ENCODE results near the gene ATAD3A. TPM values are rescaled to one million over a fixed set of nuclear protein-coding genes. Genes with fewer than 3 reads are reported as not detected.
A peak's percentile ranks its signal among the peaks of the same experiment; 100 is the strongest.
"Not testable (repeated sequence)": the region's sequence is repeated elsewhere in the genome, so short reads cannot be mapped to it uniquely, and the experiment has no call there.

ATAD3A gene
- total and polyA plus RNA-seq, 12 donors, result 7.8 to 46.3 (median 28.7) TPM

GRCh38 chr1:1517973-1518620 lies 6.1 kb downstream of the ATAD3A start:
- TF ChIP-seq POLR2A (IDR thresholded peaks at IDR 0.05) (no peak), CTCF (IDR thresholded peaks at IDR 0.05) (no peak)
- no peak overlapping the region for H3K4me3 ChIP-seq
- intact Hi-C loops (cut with DNase I), result no loop called here
- H3K27me3 ChIP-seq, result no peaks in the 10 kb centered on the region
- H3K9me3 ChIP-seq (replicated peaks in 1 of 3), result no peaks in the 10 kb centered on the region
- no peak overlapping the region for H3K27ac ChIP-seq
- DNase-seq, result no peak
- 89 to 95% (median 92%) methylated on average over 20 to 28 of the region's 28 CpGs for WGBS, 4 donors
- H3K4me1 ChIP-seq (replicated peaks in 1 of 2), result no peaks in the 10 kb centered on the region
- H3K36me3 ChIP-seq (replicated peaks in 1 of 2), result peaks cover 0 to 23% of the 10 kb centered on the region in 2 donors

- H3K4me1 ChIP-seq (replicated peaks in 1 of 2); H3K27ac ChIP-seq; H3K27me3 ChIP-seq; H3K4me3 ChIP-seq; H3K9me3 ChIP-seq (replicated peaks in 1 of 3); intact Hi-C loops (cut with DNase I): not testable (repeated sequence)
- peak in 1 of 7 donors; percentile 25 for DNase-seq
- WGBS, 4 donors, result 88 to 95% (median 91%) methylated on average over 7 to 16 of the region's 19 CpGs
- peaks cover 0 to 23% of the 10 kb centered on the region in 2 donors for H3K36me3 ChIP-seq (replicated peaks in 1 of 2)
Measured at GRCh38 chr1:1518621-1519007, 6.7 kb downstream of the ATAD3A start.

- WGBS, 4 donors, result 96 to 99% (median 97%) methylated on average over 14 to 46 of the region's 51 CpGs
- DNase-seq; intact Hi-C loops (cut with DNase I); H3K27me3 ChIP-seq; H3K4me3 ChIP-seq; H3K27ac ChIP-seq; H3K4me1 ChIP-seq (replicated peaks in 1 of 2); H3K9me3 ChIP-seq (replicated peaks in 1 of 3): not testable (repeated sequence)
- H3K36me3 ChIP-seq (replicated peaks in 1 of 2), result peaks cover 0 to 25% of the 10 kb centered on the region in 2 donors
Measured at GRCh38 chr1:1519805-1520505, 8.0 kb downstream of the ATAD3A start.

GRCh38 chr1:1521331-1521730 lies 9.4 kb downstream of the ATAD3A start:
- no peaks in the 10 kb centered on the region for H3K4me1 ChIP-seq (replicated peaks in 1 of 2)
- H3K36me3 ChIP-seq (replicated peaks in 1 of 2), result peaks cover 0 to 37% of the 10 kb centered on the region in 2 donors
- no peak for DNase-seq
- no peaks in the 10 kb centered on the region for H3K27me3 ChIP-seq
- TF ChIP-seq CTCF (IDR thresholded peaks at IDR 0.05) (no peak), POLR2A (IDR thresholded peaks at IDR 0.05) (no peak)
- WGBS, 4 donors, result 94 to 97% (median 95%) methylated on average over 11 to 19 of the region's 19 CpGs
- no peak overlapping the region for H3K4me3 ChIP-seq
- H3K9me3 ChIP-seq (replicated peaks in 1 of 3), result no peaks in the 10 kb centered on the region
- intact Hi-C loops (cut with DNase I), result no loop called here
- no peak overlapping the region for H3K27ac ChIP-seq

- 93 to 100% (median 94%) methylated on average over 7 to 30 of the region's 30 CpGs; no CpG with 5 or more reads in 1 of the 4 donors for WGBS, 4 donors
- peaks cover 0 to 31% of the 10 kb centered on the region in 2 donors for H3K36me3 ChIP-seq (replicated peaks in 1 of 2)
- DNase-seq, result not testable (repeated sequence)
Measured at GRCh38 chr1:1522536-1522935, 10.6 kb downstream of the ATAD3A start.

GRCh38 chr1:1523226-1523625 lies 11.3 kb downstream of the ATAD3A start:
- H3K4me3 ChIP-seq; H3K27me3 ChIP-seq; H3K9me3 ChIP-seq (replicated peaks in 1 of 3); intact Hi-C loops (cut with DNase I); H3K4me1 ChIP-seq (replicated peaks in 1 of 2); H3K27ac ChIP-seq; DNase-seq: not testable (repeated sequence)
- H3K36me3 ChIP-seq (replicated peaks in 1 of 2), result peaks cover 0 to 33% of the 10 kb centered on the region in 2 donors
- WGBS, 4 donors, result 96 to 97% (median 96%) methylated on average over 20 to 31 of the region's 31 CpGs

More at GRCh38 chr1:1522536-1522935, 10.6 kb downstream of the ATAD3A start:
- intact Hi-C loops (cut with DNase I); H3K4me1 ChIP-seq (replicated peaks in 1 of 2); H3K27me3 ChIP-seq; H3K4me3 ChIP-seq; H3K27ac ChIP-seq; H3K9me3 ChIP-seq (replicated peaks in 1 of 3): not testable (repeated sequence)

- H3K36me3 ChIP-seq (replicated peaks in 1 of 2), result peaks cover 0 to 38% of the 10 kb centered on the region in 2 donors
- H3K4me3 ChIP-seq, result not testable (repeated sequence)
- WGBS, 4 donors, result 89 to 94% (median 92%) methylated on average over 9 to 17 of the region's 17 CpGs
Measured at GRCh38 chr1:1523651-1524050, 11.7 kb downstream of the ATAD3A start.

GRCh38 chr1:1524750-1525383 lies 12.9 kb downstream of the ATAD3A start:
- H3K4me1 ChIP-seq (replicated peaks in 1 of 2); H3K27me3 ChIP-seq; intact Hi-C loops (cut with DNase I); H3K9me3 ChIP-seq (replicated peaks in 1 of 3); H3K4me3 ChIP-seq; H3K27ac ChIP-seq: not testable (repeated sequence)
- H3K36me3 ChIP-seq (replicated peaks in 1 of 2), result peaks cover 0 to 45% of the 10 kb centered on the region in 2 donors
- WGBS, 4 donors, result 93 to 100% (median 96%) methylated on average over 12 to 26 of the region's 30 CpGs
- DNase-seq, result peak in 1 of 7 donors; percentile 8

More at GRCh38 chr1:1523651-1524050, 11.7 kb downstream of the ATAD3A start:
- intact Hi-C loops (cut with DNase I); H3K27ac ChIP-seq; H3K4me1 ChIP-seq (replicated peaks in 1 of 2); DNase-seq; H3K27me3 ChIP-seq; H3K9me3 ChIP-seq (replicated peaks in 1 of 3): not testable (repeated sequence)
